ENCODE measurements around the gene NSUN6.

- no peak for TF ChIP-seq CTCF (IDR thresholded peaks at IDR 0.05)
- TF ChIP-seq POLR2AphosphoS5 (IDR thresholded peaks at IDR 0.05; ENCODE audit: low read depth, low read length), result no peak
- TF ChIP-seq SMC3 (IDR thresholded peaks at IDR 0.05; ENCODE audit: low read depth, low read length), result no peak
- TF ChIP-seq TCF12 (IDR thresholded peaks at IDR 0.05), result no peak
- TF ChIP-seq TAF1 (IDR thresholded peaks at IDR 0.05; ENCODE audit: borderline replicate concordance, low read depth, low read length), result no peak
- TF ChIP-seq RXRA (IDR thresholded peaks at IDR 0.05; ENCODE audit: borderline replicate concordance, low read depth), result no peak
- TF ChIP-seq RAD21 (IDR thresholded peaks at IDR 0.05; ENCODE audit: low read length), result no peak
- no peak for TF ChIP-seq RCOR1 (IDR thresholded peaks at IDR 0.05; ENCODE audit: low read length)
- TF ChIP-seq PBX3 (IDR thresholded peaks at IDR 0.05), result no peak
- no peak for TF ChIP-seq ZBTB33 (IDR thresholded peaks at IDR 0.05; ENCODE audit: borderline replicate concordance, low read depth)
- no peak for TF ChIP-seq USF2 (IDR thresholded peaks at IDR 0.05; ENCODE audit: borderline replicate concordance, low read depth, low read length)
- TF ChIP-seq MAX (IDR thresholded peaks at IDR 0.05; ENCODE audit: low read depth), result no peak
- TF ChIP-seq GABPA (IDR thresholded peaks at IDR 0.05; ENCODE audit: low read depth), result no peak
These were observed 40.2 kb downstream of the NSUN6 start for GRCh38 chr10:18611168-18611567.

All from SK-N-SH (cell line).